Keratinocyte (primary cell): ENCODE data around the gene SLC32A1. TPM values are rescaled to one million over a fixed set of nuclear protein-coding genes. Genes with fewer than 3 reads are reported as not detected.

Experiments
- DNase-seq: peaks from one replicate; pipeline ENCODE4 v3.0.0-alpha.2; 2011; ENCODE audit warnings: low read depth, missing footprints, low spot score
- FAIRE-seq: peaks from 2 replicates; lab custom pipeline; 2011; peaks lifted over from hg19 to GRCh38; lab: Jason Lieb, UNC
- H2AFZ ChIP-seq: 2 replicates; pipeline ENCODE4 v1.6.0; 2012; ENCODE audit warnings: low read length, control low read depth, inconsistent platforms; ENCODE audit not compliant: control insufficient read depth
- H3K27ac ChIP-seq: 2 replicates; pipeline ENCODE4 v1.5.1; 2011; ENCODE audit warnings: low read length; ENCODE audit not compliant: control insufficient read depth, insufficient read depth
- H3K27me3 ChIP-seq: 3 replicates; pipeline ENCODE4 v1.6.0; 2011; ENCODE audit warnings: low read length; ENCODE audit not compliant: control insufficient read depth, insufficient read depth; ENCODE audit errors: extremely low read depth
- H3K36me3 ChIP-seq, 2 experiments: 2 replicates in 1 of 2; 3 replicates in 1 of 2; pipeline ENCODE4 v1.5.1; 2011; ENCODE audit warnings: low read length in 2 of 2, mild to moderate bottlenecking in 1 of 2; ENCODE audit not compliant: control insufficient read depth in 2 of 2, insufficient read depth in 2 of 2; ENCODE audit errors: extremely low read depth in 1 of 2
- H3K4me1 ChIP-seq: 3 replicates; pipeline ENCODE4 v1.5.1; 2011; ENCODE audit warnings: low read length; ENCODE audit not compliant: control insufficient read depth, insufficient read depth; ENCODE audit errors: extremely low read depth
- H3K4me2 ChIP-seq: 3 replicates; pipeline ENCODE4 v1.6.0; 2011; ENCODE audit warnings: low read depth, low read length; ENCODE audit not compliant: control insufficient read depth, insufficient read depth; ENCODE audit errors: extremely low read depth
- H3K4me3 ChIP-seq, 3 experiments: fragments of 200-600 bp in 1 of 3; sonication (generic) in 1 of 3; 2 replicates in 2 of 3; 3 replicates in 1 of 3; pipeline ENCODE4 v1.5.1; 2011 to 2016; ENCODE audit warnings: low read length in 3 of 3, mild to moderate bottlenecking in 3 of 3, control low read depth in 2 of 3, inconsistent platforms in 1 of 3, low read depth in 1 of 3, mixed read lengths in 1 of 3, mixed run types in 1 of 3, moderate library complexity in 1 of 3; ENCODE audit not compliant: control insufficient read depth in 2 of 3, insufficient read depth in 2 of 3; ENCODE audit errors: extremely low read depth in 1 of 3
- H3K79me2 ChIP-seq: 2 replicates; pipeline ENCODE4 v1.6.0; 2012; ENCODE audit warnings: low read length; ENCODE audit not compliant: control insufficient read depth, insufficient read depth
- H3K9ac ChIP-seq: 3 replicates; pipeline ENCODE4 v1.6.0; 2011; ENCODE audit warnings: low read length; ENCODE audit not compliant: control insufficient read depth, insufficient read depth; ENCODE audit errors: extremely low read depth
- H3K9me1 ChIP-seq: 3 replicates; pipeline ENCODE4 v1.6.0; 2011; ENCODE audit warnings: low read length; ENCODE audit not compliant: control insufficient read depth, insufficient read depth; ENCODE audit errors: extremely low read depth
- H3K9me3 ChIP-seq: 2 replicates; pipeline ENCODE4 v1.5.1; 2012; ENCODE audit warnings: low read depth, low read length; ENCODE audit not compliant: control insufficient read depth
- H4K20me1 ChIP-seq: 3 replicates; pipeline ENCODE4 v1.6.0; 2011; ENCODE audit warnings: low read length; ENCODE audit not compliant: control insufficient read depth, insufficient read depth; ENCODE audit errors: extremely low read depth
- EZH2 ChIP-seq: IDR thresholded peaks from one replicate; pipeline ENCODE4 v1.6.1; 2012; ENCODE audit warnings: inconsistent platforms, mild to moderate bottlenecking, low read length, moderate library complexity
- dilution Hi-C: fragments of 300-500 bp; cut with MboI; formaldehyde crosslinking; loops from one replicate; pipeline ENCODE4 v1.7.0; 2020; ENCODE audit warnings: low sequenced_read_pairs; ENCODE audit not compliant: extremely low pct_ligation_motif_present
- polyA plus RNA-seq, 5 experiments: library from polyadenylated mRNA; depleted of rRNA in 3 of 5; stranded (reverse) in 3 of 5; stranded (forward) in 1 of 5; unstranded in 1 of 5; fragments of >200 nt; gene quantifications; 1 replicate in 1 of 5; 2 replicates in 3 of 5; 3 replicates in 1 of 5; pipeline versions ENCODE4 v1.2.1 to v1.2.3, GENCODE V29; 2011 to 2012; ENCODE audit warnings: missing spikeins in 2 of 5, low read depth in 1 of 5, low replicate concordance in 1 of 5
- TF ChIP-seq, protein P1 (sequence below), 3 experiments: IDR thresholded peaks in 1 of 3; conservative IDR thresholded peaks in 1 of 3; optimal IDR thresholded peaks in 1 of 3; 2 replicates in 2 of 3; 3 replicates in 1 of 3; pipeline versions ENCODE3 to v1.5.1; 2011; ENCODE audit warnings: low read length in 3 of 3, mild to moderate bottlenecking in 3 of 3, moderate library complexity in 2 of 3, control low read depth in 1 of 3, inconsistent platforms in 1 of 3; ENCODE audit not compliant: insufficient read depth in 2 of 3; ENCODE audit errors: extremely low read depth in 1 of 3

The SLC32A1 gene
- polyA plus RNA-seq, 1 donor (not counting 4 experiments of a cell fraction or from before 2014, with no cell fraction given), result not detected

DNA sequence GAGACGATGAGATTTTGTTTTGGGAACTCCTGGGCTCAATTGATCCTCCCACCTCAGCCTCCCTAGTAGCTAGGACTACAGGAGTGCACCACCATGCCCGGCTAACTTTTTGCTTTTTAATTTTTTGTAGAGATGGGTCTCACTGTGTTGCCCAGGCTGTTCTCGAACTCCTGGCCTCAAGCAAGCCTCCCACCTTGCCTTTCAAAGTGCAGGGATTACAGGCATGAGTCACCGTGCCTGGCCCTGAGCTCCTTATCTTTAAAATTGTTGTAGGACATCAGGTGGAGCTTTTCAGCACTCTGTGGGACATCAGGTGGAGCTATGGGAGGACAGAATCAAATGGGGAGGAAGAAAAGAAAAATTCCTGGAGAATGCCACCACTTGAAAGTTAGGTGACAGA, 36.7 kb downstream of the SLC32A1 start:
- Histone ChIP-seq H3K79me2 (no peaks in the 10 kb centered on the region), H2AFZ (no peak overlapping the region), H3K9ac (no peak overlapping the region), H3K4me2 (no peak overlapping the region), H3K9me1 (peaks cover 2% of the 10 kb centered on the region), H3K4me1 (peaks cover 14% of the 10 kb centered on the region), H3K27ac (no peak overlapping the region), H4K20me1 (no peaks in the 10 kb centered on the region), H3K36me3 (peaks cover 19 to 26% of the 10 kb centered on the region in 2 experiments), H3K27me3 (no peaks in the 10 kb centered on the region), H3K4me3 (no peak overlapping the region), H3K9me3 (no peaks in the 10 kb centered on the region)
- dilution Hi-C loops, result no loop called here
- TF ChIP-seq, protein P1, sequence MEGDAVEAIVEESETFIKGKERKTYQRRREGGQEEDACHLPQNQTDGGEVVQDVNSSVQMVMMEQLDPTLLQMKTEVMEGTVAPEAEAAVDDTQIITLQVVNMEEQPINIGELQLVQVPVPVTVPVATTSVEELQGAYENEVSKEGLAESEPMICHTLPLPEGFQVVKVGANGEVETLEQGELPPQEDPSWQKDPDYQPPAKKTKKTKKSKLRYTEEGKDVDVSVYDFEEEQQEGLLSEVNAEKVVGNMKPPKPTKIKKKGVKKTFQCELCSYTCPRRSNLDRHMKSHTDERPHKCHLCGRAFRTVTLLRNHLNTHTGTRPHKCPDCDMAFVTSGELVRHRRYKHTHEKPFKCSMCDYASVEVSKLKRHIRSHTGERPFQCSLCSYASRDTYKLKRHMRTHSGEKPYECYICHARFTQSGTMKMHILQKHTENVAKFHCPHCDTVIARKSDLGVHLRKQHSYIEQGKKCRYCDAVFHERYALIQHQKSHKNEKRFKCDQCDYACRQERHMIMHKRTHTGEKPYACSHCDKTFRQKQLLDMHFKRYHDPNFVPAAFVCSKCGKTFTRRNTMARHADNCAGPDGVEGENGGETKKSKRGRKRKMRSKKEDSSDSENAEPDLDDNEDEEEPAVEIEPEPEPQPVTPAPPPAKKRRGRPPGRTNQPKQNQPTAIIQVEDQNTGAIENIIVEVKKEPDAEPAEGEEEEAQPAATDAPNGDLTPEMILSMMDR (optimal IDR thresholded peaks at IDR 0.05 in 1 of 3, IDR thresholded peaks at IDR 0.05 in 1 of 3, conservative IDR thresholded peaks at IDR 0.05 in 1 of 3; ENCODE audit: extremely low read depth in 1 of 3, insufficient read depth in 2 of 3, low read length in 3 of 3), result no peak
- no peak for TF ChIP-seq EZH2
- FAIRE-seq, result no peak
- DNase-seq, result no peak

- DNase-seq (no peak), FAIRE-seq (no peak)
- H3K4me1 ChIP-seq, result peaks cover 14% of the 10 kb centered on the region
- H3K36me3 ChIP-seq, result peaks cover 20 to 22% of the 10 kb centered on the region in 2 experiments
- H3K27ac ChIP-seq, result no peak overlapping the region
- H3K9me3 ChIP-seq, result no peaks in the 10 kb centered on the region
- no peak overlapping the region for H3K4me2 ChIP-seq
- dilution Hi-C loops, result no loop called here
- no peak overlapping the region for H3K4me3 ChIP-seq
- no peaks in the 10 kb centered on the region for H3K79me2 ChIP-seq
- no peaks in the 10 kb centered on the region for H3K27me3 ChIP-seq
- no peak overlapping the region for H3K9ac ChIP-seq
- H2AFZ ChIP-seq, result no peak overlapping the region
- H3K9me1 ChIP-seq, result peaks cover 2% of the 10 kb centered on the region
- H4K20me1 ChIP-seq, result no peaks in the 10 kb centered on the region
- TF ChIP-seq, protein P1 (optimal IDR thresholded peaks at IDR 0.05 in 1 of 3, IDR thresholded peaks at IDR 0.05 in 1 of 3, conservative IDR thresholded peaks at IDR 0.05 in 1 of 3; ENCODE audit: extremely low read depth in 1 of 3, insufficient read depth in 2 of 3, low read length in 3 of 3), result no peak
- no peak for TF ChIP-seq EZH2
Observed at GRCh38 chr20:38762174-38762573, 37.9 kb downstream of the SLC32A1 start.
